Measurements from ENCODE around the gene FIGNL1.

DNA sequence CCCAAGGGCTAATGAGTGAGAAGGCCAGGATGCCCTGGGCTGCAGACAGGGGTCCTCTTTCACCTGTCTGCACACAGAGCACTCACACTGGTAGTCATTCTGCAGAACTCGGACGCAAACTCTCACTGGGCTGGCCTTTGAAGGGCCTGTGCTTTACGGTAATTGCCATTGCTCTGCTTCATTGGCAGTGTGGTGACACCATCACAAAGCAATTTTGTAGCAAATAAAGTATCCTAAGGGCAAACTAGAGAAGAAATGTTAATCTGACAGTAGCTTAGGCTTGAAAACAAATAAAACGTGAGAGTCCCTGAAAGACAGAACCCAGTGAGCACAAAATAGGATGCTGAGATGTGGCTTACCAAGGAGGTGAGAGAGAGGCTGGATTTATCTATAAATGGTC lies 30.6 kb upstream of the FIGNL1 start:
- TF ChIP-seq SP1 (IDR thresholded peaks at IDR 0.05) (no peak), SUZ12 (IDR thresholded peaks at IDR 0.05) (no peak), FOXM1 (IDR thresholded peaks at IDR 0.05; ENCODE audit: borderline replicate concordance) (no peak), BHLHE40 (IDR thresholded peaks at IDR 0.05; ENCODE audit: borderline replicate concordance) (no peak), L3MBTL2 (conservative IDR thresholded peaks at IDR 0.05) (no peak), HDGF (IDR thresholded peaks at IDR 0.05; ENCODE audit: borderline replicate concordance) (no peak)
